Keratinocyte (primary cell): ENCODE measurements around the gene PWWP2A.

Experiments
- EZH2 ChIP-seq: IDR thresholded peaks from one replicate; pipeline ENCODE4 v1.6.1; 2012; ENCODE audit warnings: inconsistent platforms, mild to moderate bottlenecking, low read length, moderate library complexity
- TF ChIP-seq, protein P1 (sequence below), 3 experiments: IDR thresholded peaks in 1 of 3; conservative IDR thresholded peaks in 1 of 3; optimal IDR thresholded peaks in 1 of 3; 2 replicates in 2 of 3; 3 replicates in 1 of 3; pipeline versions ENCODE3 to v1.5.1; 2011; ENCODE audit warnings: low read length in 3 of 3, mild to moderate bottlenecking in 3 of 3, moderate library complexity in 2 of 3, control low read depth in 1 of 3, inconsistent platforms in 1 of 3; ENCODE audit not compliant: insufficient read depth in 2 of 3; ENCODE audit errors: extremely low read depth in 1 of 3

DNA sequence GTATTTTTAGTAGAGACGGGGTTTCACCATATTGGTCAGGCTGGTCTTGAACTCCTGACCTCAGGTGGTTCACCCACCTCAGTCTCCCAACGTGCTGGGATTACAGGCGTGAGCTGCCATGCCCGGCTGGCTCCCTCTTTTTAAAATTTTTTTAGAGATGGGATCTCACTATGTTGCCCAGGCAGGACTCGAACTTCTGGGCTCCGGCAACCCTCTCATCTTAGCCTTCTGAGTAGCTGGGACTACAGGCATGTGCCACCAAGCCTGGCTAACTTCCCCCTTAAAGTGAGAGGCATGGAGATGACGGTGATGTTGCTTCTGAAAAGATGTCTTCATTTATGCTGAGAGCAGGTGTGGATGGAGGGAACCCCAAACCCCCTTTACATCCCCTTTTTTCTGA lies 43.7 kb upstream of the PWWP2A start:
- TF ChIP-seq, protein P1, sequence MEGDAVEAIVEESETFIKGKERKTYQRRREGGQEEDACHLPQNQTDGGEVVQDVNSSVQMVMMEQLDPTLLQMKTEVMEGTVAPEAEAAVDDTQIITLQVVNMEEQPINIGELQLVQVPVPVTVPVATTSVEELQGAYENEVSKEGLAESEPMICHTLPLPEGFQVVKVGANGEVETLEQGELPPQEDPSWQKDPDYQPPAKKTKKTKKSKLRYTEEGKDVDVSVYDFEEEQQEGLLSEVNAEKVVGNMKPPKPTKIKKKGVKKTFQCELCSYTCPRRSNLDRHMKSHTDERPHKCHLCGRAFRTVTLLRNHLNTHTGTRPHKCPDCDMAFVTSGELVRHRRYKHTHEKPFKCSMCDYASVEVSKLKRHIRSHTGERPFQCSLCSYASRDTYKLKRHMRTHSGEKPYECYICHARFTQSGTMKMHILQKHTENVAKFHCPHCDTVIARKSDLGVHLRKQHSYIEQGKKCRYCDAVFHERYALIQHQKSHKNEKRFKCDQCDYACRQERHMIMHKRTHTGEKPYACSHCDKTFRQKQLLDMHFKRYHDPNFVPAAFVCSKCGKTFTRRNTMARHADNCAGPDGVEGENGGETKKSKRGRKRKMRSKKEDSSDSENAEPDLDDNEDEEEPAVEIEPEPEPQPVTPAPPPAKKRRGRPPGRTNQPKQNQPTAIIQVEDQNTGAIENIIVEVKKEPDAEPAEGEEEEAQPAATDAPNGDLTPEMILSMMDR (optimal IDR thresholded peaks at IDR 0.05 in 1 of 3, IDR thresholded peaks at IDR 0.05 in 1 of 3, conservative IDR thresholded peaks at IDR 0.05 in 1 of 3; ENCODE audit: extremely low read depth in 1 of 3, insufficient read depth in 2 of 3, low read length in 3 of 3) = no peak
- TF ChIP-seq EZH2 = no peak
